ENCODE measurements around the gene SLC39A11. TPM values are rescaled to one million over a fixed set of nuclear protein-coding genes. Genes with fewer than 3 reads are reported as not detected.

The SLC39A11 gene
- total and polyA plus RNA-seq, 2 experiments from 2014 or later: 11.7 to 16.4 TPM

- Histone ChIP-seq H3K9ac (no peak overlapping the region), H3K9me3 (ENCODE audit: low read depth) (no peaks in the 10 kb centered on the region), H3K9me2 (ENCODE audit: insufficient read depth) (no peaks in the 10 kb centered on the region), H3K36me3 (ENCODE audit: low read depth) (no peaks in the 10 kb centered on the region), H4K20me1 (ENCODE audit: insufficient read depth) (no peaks in the 10 kb centered on the region), H3K27ac (no peak overlapping the region), H3K27me3 (replicated peaks; ENCODE audit: insufficient read depth) (no peaks in the 10 kb centered on the region), H3K4me1 (ENCODE audit: insufficient read depth) (no peaks in the 10 kb centered on the region), H3K4me2 (ENCODE audit: unreplicated experiment) (no peak overlapping the region), H3F3A (ENCODE audit: insufficient read depth) (no peaks in the 10 kb centered on the region), H3K79me2 (ENCODE audit: insufficient read depth) (no peaks in the 10 kb centered on the region), H2AFZ (no peak overlapping the region), H3K4me3 (no peak overlapping the region)
- TF ChIP-seq EZH2phosphoT487 (IDR thresholded peaks at IDR 0.05; ENCODE audit: insufficient read depth, low read depth) (no peak), EZH2 (IDR thresholded peaks at IDR 0.05; ENCODE audit: insufficient read depth, poor library complexity, severe bottlenecking) (no peak)
- in situ Hi-C loops (cut with MboI): loop anchor here (10.0 kb wide), 2 partner anchors 418 to 448 kb away; no protein-coding TSS in a partner anchor
- WGBS, 2 experiments (ENCODE audit: low coverage in 1 of 2, low lambda C conversion rate in 2 of 2, missing lambda C conversion rate in 2 of 2): 96 to 97% methylated on average over 4 of the region's 4 CpGs
- no peak for DNase-seq
These were observed 355.3 kb downstream of the SLC39A11 start for GRCh38 chr17:72737151-72737690.

- no peak overlapping the region for H3K4me3 ChIP-seq
- DNase-seq: no peak
- in situ Hi-C loops (cut with MboI): loop anchor here (10.0 kb wide), 2 partner anchors 419 to 449 kb away; no protein-coding TSS in a partner anchor
- H3F3A ChIP-seq (ENCODE audit: insufficient read depth): no peaks in the 10 kb centered on the region
- 98 to 99% methylated on average over 8 of the region's 8 CpGs for WGBS, 2 experiments (ENCODE audit: low coverage in 1 of 2, low lambda C conversion rate in 2 of 2, missing lambda C conversion rate in 2 of 2)
- no peak overlapping the region for H3K9ac ChIP-seq
- H3K4me1 ChIP-seq (ENCODE audit: insufficient read depth): no peaks in the 10 kb centered on the region
- H2AFZ ChIP-seq: no peak overlapping the region
- no peak for TF ChIP-seq EZH2phosphoT487 (IDR thresholded peaks at IDR 0.05; ENCODE audit: insufficient read depth, low read depth)
- no peak for TF ChIP-seq EZH2 (IDR thresholded peaks at IDR 0.05; ENCODE audit: insufficient read depth, poor library complexity, severe bottlenecking)
- no peaks in the 10 kb centered on the region for H3K9me3 ChIP-seq (ENCODE audit: low read depth)
- H3K27me3 ChIP-seq (replicated peaks; ENCODE audit: insufficient read depth): no peaks in the 10 kb centered on the region
- no peaks in the 10 kb centered on the region for H3K9me2 ChIP-seq (ENCODE audit: insufficient read depth)
- H3K4me2 ChIP-seq (ENCODE audit: unreplicated experiment): no peak overlapping the region
- H3K79me2 ChIP-seq (ENCODE audit: insufficient read depth): no peaks in the 10 kb centered on the region
- no peaks in the 10 kb centered on the region for H4K20me1 ChIP-seq (ENCODE audit: insufficient read depth)
- no peak overlapping the region for H3K27ac ChIP-seq
- no peaks in the 10 kb centered on the region for H3K36me3 ChIP-seq (ENCODE audit: low read depth)
These were observed 356.9 kb downstream of the SLC39A11 start for GRCh38 chr17:72735592-72735991.

- Histone ChIP-seq H2AFZ (no peak overlapping the region), H3K9ac (no peak overlapping the region), H3F3A (ENCODE audit: insufficient read depth) (no peaks in the 10 kb centered on the region), H3K79me2 (ENCODE audit: insufficient read depth) (no peaks in the 10 kb centered on the region), H3K4me3 (no peak overlapping the region), H4K20me1 (ENCODE audit: insufficient read depth) (no peaks in the 10 kb centered on the region), H3K36me3 (ENCODE audit: low read depth) (no peaks in the 10 kb centered on the region), H3K9me3 (ENCODE audit: low read depth) (no peaks in the 10 kb centered on the region), H3K4me1 (ENCODE audit: insufficient read depth) (no peaks in the 10 kb centered on the region), H3K9me2 (ENCODE audit: insufficient read depth) (no peaks in the 10 kb centered on the region), H3K27ac (no peak overlapping the region), H3K4me2 (ENCODE audit: unreplicated experiment) (no peak overlapping the region), H3K27me3 (replicated peaks; ENCODE audit: insufficient read depth) (no peaks in the 10 kb centered on the region)
- WGBS, 2 experiments (ENCODE audit: low coverage in 1 of 2, low lambda C conversion rate in 2 of 2, missing lambda C conversion rate in 2 of 2): 93 to 96% methylated on average over 10 of the region's 10 CpGs
- DNase-seq: no peak
- in situ Hi-C loops (cut with MboI): loop anchor here (10.0 kb wide), 2 partner anchors 420 to 450 kb away; no protein-coding TSS in a partner anchor
- TF ChIP-seq EZH2phosphoT487 (IDR thresholded peaks at IDR 0.05; ENCODE audit: insufficient read depth, low read depth) (no peak), EZH2 (IDR thresholded peaks at IDR 0.05; ENCODE audit: insufficient read depth, poor library complexity, severe bottlenecking) (no peak)
These were observed 357.4 kb downstream of the SLC39A11 start for GRCh38 chr17:72735048-72735447.

GRCh38 chr17:72734613-72735012 lies 357.9 kb downstream of the SLC39A11 start:
- Histone ChIP-seq H3K9me3 (ENCODE audit: low read depth) (no peaks in the 10 kb centered on the region), H3K36me3 (ENCODE audit: low read depth) (no peaks in the 10 kb centered on the region), H3K4me2 (ENCODE audit: unreplicated experiment) (no peak overlapping the region), H3K27me3 (replicated peaks; ENCODE audit: insufficient read depth) (no peaks in the 10 kb centered on the region), H3K9me2 (ENCODE audit: insufficient read depth) (no peaks in the 10 kb centered on the region), H3K79me2 (ENCODE audit: insufficient read depth) (no peaks in the 10 kb centered on the region), H3K27ac (no peak overlapping the region), H3F3A (ENCODE audit: insufficient read depth) (no peaks in the 10 kb centered on the region), H4K20me1 (ENCODE audit: insufficient read depth) (no peaks in the 10 kb centered on the region), H2AFZ (no peak overlapping the region), H3K9ac (no peak overlapping the region), H3K4me1 (ENCODE audit: insufficient read depth) (no peaks in the 10 kb centered on the region), H3K4me3 (no peak overlapping the region)
- in situ Hi-C loops (cut with MboI): loop anchor here (10.0 kb wide), 2 partner anchors 420 to 450 kb away; no protein-coding TSS in a partner anchor
- DNase-seq: no peak
- TF ChIP-seq EZH2phosphoT487 (IDR thresholded peaks at IDR 0.05; ENCODE audit: insufficient read depth, low read depth) (no peak), EZH2 (IDR thresholded peaks at IDR 0.05; ENCODE audit: insufficient read depth, poor library complexity, severe bottlenecking) (no peak)
- WGBS, 2 experiments (ENCODE audit: low coverage in 1 of 2, low lambda C conversion rate in 2 of 2, missing lambda C conversion rate in 2 of 2): 88 to 89% methylated on average over 10 of the region's 10 CpGs

Data from GM23248 (cell line).